Measurements from ENCODE around the gene TCF3. TPM values are rescaled to one million over a fixed set of nuclear protein-coding genes. Genes with fewer than 3 reads are reported as not detected.

TCF3 gene
- total RNA-seq, 1 experiment from 2014 or later = 304 TPM

DNA sequence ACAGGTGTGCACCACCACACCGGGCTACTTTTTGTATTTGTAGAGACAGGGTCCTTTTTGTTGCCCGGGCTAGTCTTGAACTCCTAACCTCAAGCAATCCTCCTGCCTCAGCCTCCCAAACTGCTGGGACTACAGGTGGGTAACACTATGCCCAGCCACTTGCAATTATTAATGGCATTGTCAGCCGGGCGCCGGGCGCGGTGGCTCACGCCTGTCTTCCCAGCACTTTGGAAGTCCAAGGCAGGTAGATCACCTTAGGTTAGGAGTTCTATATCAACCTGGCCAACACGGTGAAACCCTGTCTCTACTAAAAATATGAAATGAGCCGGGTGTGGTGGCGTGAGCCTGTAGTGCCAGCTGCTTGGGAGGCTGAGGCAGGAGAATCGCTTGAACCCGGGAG is 81.6 kb downstream of the TCF3 start:
- Histone ChIP-seq H2BK12ac (ENCODE audit: insufficient read length, low read depth, low read length) (no peak overlapping the region), H3K27me3 (ENCODE audit: insufficient read depth, low read length) (no peaks in the 10 kb centered on the region; the same call in 1 of the 2 replicates), H3K4me1 (ENCODE audit: insufficient read depth, low read length) (no peaks in the 10 kb centered on the region), H2AFZ (ENCODE audit: low read length) (no peak overlapping the region), H2BK120ac (ENCODE audit: low read depth, low read length, poor library complexity, severe bottlenecking) (no peak overlapping the region), H2BK5ac (ENCODE audit: insufficient read length, low read length) (no peak overlapping the region), H3K79me1 (ENCODE audit: insufficient read depth, low read depth, low read length, poor library complexity, severe bottlenecking) (no peaks in the 10 kb centered on the region), H3K4me2 (ENCODE audit: insufficient read depth, insufficient read length, low read length) (no peak overlapping the region), H2BK20ac (ENCODE audit: low read depth, low read length, poor library complexity, severe bottlenecking) (no peak overlapping the region), H3K23ac (ENCODE audit: insufficient read length, low read depth, low read length) (no peak overlapping the region), H2BK15ac (ENCODE audit: low read depth, low read length) (no peak overlapping the region), H3K14ac (ENCODE audit: insufficient read depth, low read length) (no peak overlapping the region), H3K9ac (ENCODE audit: extremely low read depth, insufficient read length, low read length) (no peak overlapping the region), H3K18ac (ENCODE audit: insufficient read length, low read depth, low read length) (no peak overlapping the region), H4K5ac (ENCODE audit: insufficient read length, low read depth, low read length) (no peak overlapping the region), H4K91ac (ENCODE audit: insufficient read length, low read depth, low read length) (no peak overlapping the region), H3T11ph (ENCODE audit: low read length) (no peak overlapping the region), H3K56ac (ENCODE audit: insufficient read length, low read depth, low read length) (no peak overlapping the region), H4K20me1 (ENCODE audit: control insufficient read depth, insufficient read depth, insufficient read length) (no peaks in the 10 kb centered on the region), H3K27ac (ENCODE audit: insufficient read length, low read depth, low read length) (no peak overlapping the region), H4K8ac (replicated peaks; ENCODE audit: insufficient read length, low read depth, low read length) (no peak overlapping the region), H3K79me2 (ENCODE audit: insufficient read depth, low read length) (peaks cover 4% of the 10 kb centered on the region; the same call in 1 of the 2 replicates), H3K23me2 (ENCODE audit: insufficient read length, low read depth, low read length, poor library complexity, severe bottlenecking) (no peaks in the 10 kb centered on the region), H3K9me3 (ENCODE audit: control insufficient read depth, low read depth, low read length) (no peaks in the 10 kb centered on the region), H2AK5ac (ENCODE audit: insufficient read length, low read length) (no peak overlapping the region), H3K4ac (ENCODE audit: low read depth, low read length) (no peak overlapping the region)
- peaks cover 2 to 9% of the 10 kb centered on the region in 2 experiments; a peak in 3 of 4 replicates for H3K4me1 Mint-ChIP-seq
- no peak overlapping the region; a peak in 1 of 7 replicates for H3K27ac Mint-ChIP-seq
- DNase-seq = no peak
- peaks cover 2 to 3% of the 10 kb centered on the region in 2 experiments; a peak in 2 of 5 replicates for H3K9me3 Mint-ChIP-seq
- WGBS (ENCODE audit: extremely low coverage, insufficient read length, low lambda C conversion rate) = no CpG with 5 or more reads among the region's 13 CpGs
- H3K27me3 Mint-ChIP-seq (ENCODE audit: low read depth) = peaks cover 38% of the 10 kb centered on the region
- peaks cover 0 to 6% (median 0%) of the 10 kb centered on the region in 3 experiments; a peak in 2 of 7 replicates for H3K36me3 Mint-ChIP-seq (ENCODE audit: insufficient read depth in 1 of 3, low read depth in 3 of 3)
- no peak overlapping the region for H3K4me3 Mint-ChIP-seq
- TF ChIP-seq, protein P1, sequence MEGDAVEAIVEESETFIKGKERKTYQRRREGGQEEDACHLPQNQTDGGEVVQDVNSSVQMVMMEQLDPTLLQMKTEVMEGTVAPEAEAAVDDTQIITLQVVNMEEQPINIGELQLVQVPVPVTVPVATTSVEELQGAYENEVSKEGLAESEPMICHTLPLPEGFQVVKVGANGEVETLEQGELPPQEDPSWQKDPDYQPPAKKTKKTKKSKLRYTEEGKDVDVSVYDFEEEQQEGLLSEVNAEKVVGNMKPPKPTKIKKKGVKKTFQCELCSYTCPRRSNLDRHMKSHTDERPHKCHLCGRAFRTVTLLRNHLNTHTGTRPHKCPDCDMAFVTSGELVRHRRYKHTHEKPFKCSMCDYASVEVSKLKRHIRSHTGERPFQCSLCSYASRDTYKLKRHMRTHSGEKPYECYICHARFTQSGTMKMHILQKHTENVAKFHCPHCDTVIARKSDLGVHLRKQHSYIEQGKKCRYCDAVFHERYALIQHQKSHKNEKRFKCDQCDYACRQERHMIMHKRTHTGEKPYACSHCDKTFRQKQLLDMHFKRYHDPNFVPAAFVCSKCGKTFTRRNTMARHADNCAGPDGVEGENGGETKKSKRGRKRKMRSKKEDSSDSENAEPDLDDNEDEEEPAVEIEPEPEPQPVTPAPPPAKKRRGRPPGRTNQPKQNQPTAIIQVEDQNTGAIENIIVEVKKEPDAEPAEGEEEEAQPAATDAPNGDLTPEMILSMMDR (conservative IDR thresholded peaks at IDR 0.05) = no peak

All from H9 (cell line).